Heart right ventricle (tissue), 16 donors: Measurements from ENCODE around the gene RSPO3. TPM values are rescaled to one million over a fixed set of nuclear protein-coding genes. Genes with fewer than 3 reads are reported as not detected.

ENCODE experiments used
- ATAC-seq, 8 donors: fragments of 200-7000 bp; cut with Tn5 transposase; one replicate each; pipeline ENCODE4 v1.9.1; 2020; ENCODE audit warnings: mild to moderate bottlenecking in 8 of 8, moderate library complexity in 8 of 8, moderate number of reproducible peaks in 1 of 8
- DNase-seq, 2 donors: peaks; one replicate each; pipeline ENCODE4 v3.0.0-alpha.2; 2020
- H3K27ac ChIP-seq, 10 donors: fragments of 200-600 bp; sonication (generic) in 2 of 10; one replicate each; pipeline versions ENCODE4 v1.5.0 to v1.8.0; 2020 to 2022; ENCODE audit warnings: mild to moderate bottlenecking in 3 of 10
- H3K27me3 ChIP-seq, 7 donors: fragments of 200-600 bp; one replicate each; pipeline ENCODE4 v1.8.0; 2021 to 2022; ENCODE audit warnings: mild to moderate bottlenecking in 2 of 7
- H3K36me3 ChIP-seq, 9 donors: fragments of 200-600 bp; sonication (generic) in 1 of 9; one replicate each; pipeline versions ENCODE4 v1.5.0 to v1.8.0; 2020 to 2022; ENCODE audit warnings: mild to moderate bottlenecking in 2 of 9
- H3K4me1 ChIP-seq, 9 donors: fragments of 200-600 bp; sonication (generic) in 1 of 9; one replicate each; pipeline versions ENCODE4 v1.5.0 to v1.8.0; 2020 to 2022; ENCODE audit warnings: mild to moderate bottlenecking in 4 of 9
- H3K4me3 ChIP-seq, 10 donors: fragments of 200-600 bp; sonication (generic) in 2 of 10; one replicate each; pipeline versions ENCODE4 v1.5.0 to v1.8.0; 2020 to 2022; ENCODE audit warnings: mild to moderate bottlenecking in 7 of 10, moderate library complexity in 2 of 10
- H3K9me3 ChIP-seq, 11 donors: fragments of 200-600 bp in 10 of 11; sonication (generic) in 2 of 11; one replicate each; pipeline versions ENCODE4 v1.5.0 to v1.8.0; 2013 to 2022; ENCODE audit warnings: mild to moderate bottlenecking in 2 of 11, control low read depth in 1 of 11, moderate library complexity in 1 of 11
- WGBS, 2 donors: extraction: QIAGEN DNeasy Blood & Tissue Kit; methylation state at CpG; one replicate each; pipeline ENCODE4 v1.1.7; 2013; ENCODE audit warnings: inconsistent platforms in 1 of 2; 5-methylcytosine and 5-hydroxymethylcytosine counted together
- intact Hi-C, 10 donors: fragments of 100-400 bp; cut with DNase I; formaldehyde crosslinking; loops; one replicate each; pipeline versions ENCODE4 v1.11.1 to v1.14.2; 2022
- polyA plus RNA-seq, 2 donors: library from polyadenylated mRNA; stranded (reverse); fragments of 200-250 nt; gene quantifications; one replicate each; pipeline ENCODE4 v1.2.3, GENCODE V29; 2013
- total RNA-seq, 10 donors: library from RNA; stranded (reverse); fragmentation: NEBNext Ultra II Directional in 3 of 10; extraction: Animal tissue kit (Norgen Biotek cat#: 25700) in 3 of 10; gene quantifications; one replicate each; pipeline versions ENCODE4 v1.2.1 to v1.2.4, GENCODE V29; 2021 to 2023
- TF ChIP-seq, protein P1 (sequence below), 9 donors: fragments of 200-600 bp; sonication (generic) in 2 of 9; IDR thresholded peaks; one replicate each; pipeline versions ENCODE4 v1.5.0 to v1.8.0; 2021 to 2022; ENCODE audit warnings: antibody characterized with exemption in 9 of 9, mild to moderate bottlenecking in 5 of 9, moderate library complexity in 1 of 9
- donor health status: Arrhythmogenic right ventricular cardiomyopathy.
- donor health status: ischemic (EF 13 %, LVEDD 7.1; RV severe dilation, severe dysfunction).
- donor health status: healthy with polysubstance abuse.
- donor health status: DM: no; HTN: yes; CAD: no.
- donor health status: DM: no; HTN: no; CAD: no.
- donor health status: ischemic (EF 25% LVEDD 6.9; RV normal size, moderate dysfunction).
- donor health status: ischemic (EF 25% LVEDD 5.7; RV mildly dilated, moderate dysfunction).
- donor health status: healthy.
- donor health status: DM: yes; HTN: yes; CAD: no.
- donor health status: Ischemic cardiomyopathy.
- donor health status: ischemic (EF 35%, LVEDD 5.7; RV mildly dilated, moderate dysfunction).
- donor health status: nonischemic (EF 11% LVEDD 7.7; RV severe dilation, severe dysfunction).
- donor health status: DM: yes; HTN: yes; CAD: no.
- donor health status: PGD.
- donor health status: ischemic (EF 29% LVEDD 5.4; RV normal size, mild dysfunction).
- donor health status: nonischemic (EF 23%, LVEDD 6.1; RV moderate dilation, normal function).

RSPO3 gene
- total and polyA plus RNA-seq, 12 donors, result 0.20 to 0.73 (median 0.37) TPM; not detected in 1

DNA sequence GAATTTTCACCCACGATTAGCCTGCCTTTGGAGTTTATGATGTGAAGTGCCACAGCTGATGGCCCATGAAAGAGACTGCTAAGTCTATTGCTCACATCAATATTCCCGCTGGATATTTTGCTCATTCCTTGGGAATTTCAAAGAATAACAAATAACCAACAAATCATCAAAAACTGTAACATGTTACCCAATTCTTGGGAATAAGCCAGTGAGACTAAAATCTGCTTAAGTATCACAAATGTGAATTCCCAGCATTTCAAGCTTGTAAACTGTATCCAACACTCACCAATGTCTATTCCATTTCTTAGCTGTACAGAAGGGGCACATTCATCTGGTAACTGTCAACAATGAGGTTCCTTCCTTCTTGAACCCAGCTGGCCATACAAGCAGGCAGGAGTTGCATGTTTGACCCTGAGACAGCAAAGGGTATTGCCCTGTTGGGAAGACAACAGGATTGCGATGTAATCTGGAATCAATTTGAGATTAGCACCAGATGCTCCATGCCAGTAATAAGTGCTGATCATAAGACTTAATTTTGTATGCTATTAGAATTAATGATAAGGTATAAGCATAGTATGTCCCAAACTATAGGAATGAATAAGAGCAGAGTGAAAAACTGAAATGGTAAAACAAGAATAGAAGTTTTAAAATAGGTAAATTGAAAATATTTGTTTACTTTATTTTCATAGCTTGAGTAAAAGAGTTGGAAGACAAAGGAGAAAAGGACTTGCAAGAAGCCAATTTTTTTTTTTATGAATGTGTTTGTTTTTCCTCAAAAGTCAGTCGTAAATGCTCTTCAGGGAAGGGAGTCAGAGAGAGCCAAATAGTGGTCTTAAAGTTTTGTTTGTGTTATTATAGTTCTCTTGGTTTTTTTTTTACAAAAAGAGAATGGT lies 58.8 kb downstream of the RSPO3 start:
- TF ChIP-seq, protein P1, sequence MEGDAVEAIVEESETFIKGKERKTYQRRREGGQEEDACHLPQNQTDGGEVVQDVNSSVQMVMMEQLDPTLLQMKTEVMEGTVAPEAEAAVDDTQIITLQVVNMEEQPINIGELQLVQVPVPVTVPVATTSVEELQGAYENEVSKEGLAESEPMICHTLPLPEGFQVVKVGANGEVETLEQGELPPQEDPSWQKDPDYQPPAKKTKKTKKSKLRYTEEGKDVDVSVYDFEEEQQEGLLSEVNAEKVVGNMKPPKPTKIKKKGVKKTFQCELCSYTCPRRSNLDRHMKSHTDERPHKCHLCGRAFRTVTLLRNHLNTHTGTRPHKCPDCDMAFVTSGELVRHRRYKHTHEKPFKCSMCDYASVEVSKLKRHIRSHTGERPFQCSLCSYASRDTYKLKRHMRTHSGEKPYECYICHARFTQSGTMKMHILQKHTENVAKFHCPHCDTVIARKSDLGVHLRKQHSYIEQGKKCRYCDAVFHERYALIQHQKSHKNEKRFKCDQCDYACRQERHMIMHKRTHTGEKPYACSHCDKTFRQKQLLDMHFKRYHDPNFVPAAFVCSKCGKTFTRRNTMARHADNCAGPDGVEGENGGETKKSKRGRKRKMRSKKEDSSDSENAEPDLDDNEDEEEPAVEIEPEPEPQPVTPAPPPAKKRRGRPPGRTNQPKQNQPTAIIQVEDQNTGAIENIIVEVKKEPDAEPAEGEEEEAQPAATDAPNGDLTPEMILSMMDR (IDR thresholded peaks at IDR 0.05), result no peak
- Histone ChIP-seq H3K9me3 (no peaks in the 10 kb centered on the region), H3K27me3 (peaks cover 0 to 7% (median 0%) of the 10 kb centered on the region in 7 donors), H3K4me3 (no peak overlapping the region), H3K4me1 (peaks cover 0 to 7% (median 0%) of the 10 kb centered on the region in 9 donors), H3K27ac (no peak overlapping the region), H3K36me3 (no peaks in the 10 kb centered on the region)
- peak in 1 of 8 donors; percentile 60 for ATAC-seq
- 63 to 74% methylated on average over 4 of the region's 4 CpGs for WGBS, 2 donors
- intact Hi-C loops, result no loop called here
- DNase-seq, result no peak

DNA sequence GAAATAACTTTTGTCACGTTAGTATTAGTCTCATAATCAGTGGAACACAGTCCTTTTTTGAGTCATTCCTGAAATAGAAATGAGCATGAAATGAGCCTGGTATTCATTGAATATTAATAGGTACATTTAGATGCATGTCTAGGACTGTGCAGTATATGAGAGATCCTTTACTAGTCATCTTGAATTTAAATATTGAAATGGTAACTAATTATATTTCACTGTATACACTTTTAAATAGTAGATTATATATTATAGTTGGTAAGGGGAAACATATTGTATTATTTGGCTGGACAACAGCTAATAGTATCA lies 59.4 kb downstream of the RSPO3 start:
- TF ChIP-seq, protein P1 (IDR thresholded peaks at IDR 0.05), result no peak
- intact Hi-C loops, result no loop called here

DNA sequence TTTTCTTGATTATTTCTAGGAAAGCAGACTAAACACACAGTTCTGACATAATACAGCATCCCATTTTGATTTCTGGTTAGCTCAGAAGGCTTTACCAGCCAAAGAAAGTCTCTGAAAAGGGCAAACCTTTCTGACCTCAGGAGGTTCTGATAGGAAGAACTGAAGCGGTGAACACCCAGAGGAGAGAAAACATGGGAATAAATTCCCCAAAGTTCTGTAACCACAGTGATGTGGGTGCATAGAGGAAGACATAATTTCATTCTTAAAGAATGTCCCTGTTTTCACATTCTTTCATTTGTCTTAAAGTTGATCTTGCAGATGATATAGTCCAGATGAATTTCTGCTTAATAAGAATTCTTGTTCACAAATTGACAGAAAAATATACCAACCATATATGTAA lies 60.3 kb downstream of the RSPO3 start:
- H3K9me3 ChIP-seq, result no peaks in the 10 kb centered on the region
- intact Hi-C loops, result no loop called here
- peaks cover 0 to 7% (median 0%) of the 10 kb centered on the region in 9 donors for H3K4me1 ChIP-seq
- no peaks in the 10 kb centered on the region for H3K36me3 ChIP-seq
- 85 to 88% methylated on average over 1 of the region's 1 CpG for whole genome bisulfite sequencing, 2 donors
- H3K27ac ChIP-seq, result no peak overlapping the region
- TF ChIP-seq, protein P1 (IDR thresholded peaks at IDR 0.05), result no peak
- DNase-seq, result no peak
- peaks cover 0 to 3% (median 0%) of the 10 kb centered on the region in 7 donors for H3K27me3 ChIP-seq
- no peak overlapping the region for H3K4me3 ChIP-seq
- ATAC-seq, result no peak

More for the DNA sequence above, 59.4 kb downstream of the RSPO3 start:
- Histone ChIP-seq H3K27me3 (peaks cover 0 to 7% (median 0%) of the 10 kb centered on the region in 7 donors), H3K4me1 (peaks cover 0 to 7% (median 0%) of the 10 kb centered on the region in 9 donors), H3K36me3 (no peaks in the 10 kb centered on the region), H3K9me3 (no peaks in the 10 kb centered on the region), H3K27ac (no peak overlapping the region), H3K4me3 (no peak overlapping the region)
- no peak for ATAC-seq
- DNase-seq, result no peak
- WGBS, 2 donors, result 43 to 49% methylated on average over 1 of the region's 1 CpG

DNA sequence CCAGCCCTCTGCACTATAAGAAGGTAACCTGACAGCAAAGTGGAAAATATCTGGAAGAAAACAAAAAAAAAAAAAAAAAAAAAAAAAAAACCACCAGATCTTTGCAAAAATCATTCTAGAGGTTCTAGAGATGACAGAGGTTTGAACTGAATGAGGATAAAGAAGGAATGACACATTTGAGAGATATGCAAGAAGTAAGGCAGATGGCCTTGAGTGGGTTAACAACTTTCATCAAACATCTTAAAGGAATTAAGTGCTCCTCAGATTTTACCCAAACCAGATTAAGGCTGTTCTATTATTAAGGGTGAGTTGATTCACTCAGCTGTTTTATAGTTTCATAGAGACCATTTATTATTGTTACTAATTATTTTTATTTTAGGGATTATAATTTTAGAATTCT lies 62.0 kb downstream of the RSPO3 start:
- ATAC-seq (no peak), DNase-seq (no peak)
- no peaks in the 10 kb centered on the region for H3K9me3 ChIP-seq
- H3K36me3 ChIP-seq, result no peaks in the 10 kb centered on the region
- H3K4me3 ChIP-seq, result no peak overlapping the region
- TF ChIP-seq, protein P1 (IDR thresholded peaks at IDR 0.05), result no peak
- H3K27me3 ChIP-seq, result peaks cover 0 to 3% (median 0%) of the 10 kb centered on the region in 7 donors
- intact Hi-C loops, result no loop called here
- H3K27ac ChIP-seq, result no peak overlapping the region
- H3K4me1 ChIP-seq, result peaks cover 0 to 7% (median 0%) of the 10 kb centered on the region in 9 donors
